CD4-positive, alpha-beta T cell treated with Interleukin-17A for 4 hours (primary cell): ENCODE measurements around the gene SLC16A6.
"Not testable (repeated sequence)": the region's sequence is repeated elsewhere in the genome, so short reads cannot be mapped to it uniquely, and the experiment has no call there.

Experiments
- DNase-seq: peaks from one replicate; pipeline ENCODE4 v3.0.0-alpha.2; 2020; ENCODE audit warnings: mixed read lengths

The SLC16A6 gene

GRCh38 chr17:68246271-68247028 lies 44.5 kb downstream of the SLC16A6 start:
- no peak for DNase-seq

GRCh38 chr17:68239632-68240366 lies 51.1 kb downstream of the SLC16A6 start:
- DNase-seq: no peak

- DNase-seq: peak; percentile 18
Observed at GRCh38 chr17:68238871-68239253, 52.1 kb downstream of the SLC16A6 start.

GRCh38 chr17:68238164-68238870 lies 52.6 kb downstream of the SLC16A6 start:
- DNase-seq: peak; percentile 42

- peak; percentile 59 for DNase-seq
Observed at GRCh38 chr17:68237369-68238163, 53.4 kb downstream of the SLC16A6 start.

- not testable (repeated sequence) for DNase-seq
Observed at GRCh38 chr17:68235336-68235791, 55.6 kb downstream of the SLC16A6 start.

- DNase-seq: peak; percentile 47
Observed at GRCh38 chr17:68234726-68235335, 56.1 kb downstream of the SLC16A6 start.

GRCh38 chr17:68232741-68233140 lies 58.2 kb downstream of the SLC16A6 start:
- DNase-seq: not testable (repeated sequence)

- no peak for DNase-seq
Observed at GRCh38 chr17:68231541-68231940, 59.4 kb downstream of the SLC16A6 start.

- DNase-seq: not testable (repeated sequence)
Observed at GRCh38 chr17:68231131-68231530, 59.8 kb downstream of the SLC16A6 start.

GRCh38 chr17:68229619-68230018 lies 61.3 kb downstream of the SLC16A6 start:
- no peak for DNase-seq

GRCh38 chr17:68228817-68229570 lies 61.9 kb downstream of the SLC16A6 start:
- no peak for DNase-seq

- not testable (repeated sequence) for DNase-seq
Observed at GRCh38 chr17:68228039-68228680, 62.8 kb downstream of the SLC16A6 start.

- not testable (repeated sequence) for DNase-seq
Observed at GRCh38 chr17:68225055-68225454, 65.9 kb downstream of the SLC16A6 start.

- DNase-seq: no peak
Observed at GRCh38 chr17:68222606-68223005, 68.3 kb downstream of the SLC16A6 start.

GRCh38 chr17:68221786-68222185 lies 69.1 kb downstream of the SLC16A6 start:
- DNase-seq: no peak

- not testable (repeated sequence) for DNase-seq
Observed at GRCh38 chr17:68220786-68221185, 70.1 kb downstream of the SLC16A6 start.

- not testable (repeated sequence) for DNase-seq
Observed at GRCh38 chr17:68220186-68220585, 70.7 kb downstream of the SLC16A6 start.

GRCh38 chr17:68219429-68219828 lies 71.5 kb downstream of the SLC16A6 start:
- not testable (repeated sequence) for DNase-seq
